HL-60/S4 (cell line): Measurements from ENCODE around the gene CRTAC1.

Experiments used
- in situ Hi-C: fragments of 300-500 bp; cut with MboI; formaldehyde crosslinking; loops from 2 replicates; pipeline ENCODE4 v1.14.3; 2022; ENCODE audit warnings: low sequenced_read_pairs

Gene CRTAC1

GRCh38 chr10:98029149-98030092, 1.0 kb downstream of the CRTAC1 start:
- in situ Hi-C loops, result no loop called here

- in situ Hi-C loops, result no loop called here
Measured at GRCh38 chr10:98028168-98028770, 2.2 kb downstream of the CRTAC1 start.

DNA sequence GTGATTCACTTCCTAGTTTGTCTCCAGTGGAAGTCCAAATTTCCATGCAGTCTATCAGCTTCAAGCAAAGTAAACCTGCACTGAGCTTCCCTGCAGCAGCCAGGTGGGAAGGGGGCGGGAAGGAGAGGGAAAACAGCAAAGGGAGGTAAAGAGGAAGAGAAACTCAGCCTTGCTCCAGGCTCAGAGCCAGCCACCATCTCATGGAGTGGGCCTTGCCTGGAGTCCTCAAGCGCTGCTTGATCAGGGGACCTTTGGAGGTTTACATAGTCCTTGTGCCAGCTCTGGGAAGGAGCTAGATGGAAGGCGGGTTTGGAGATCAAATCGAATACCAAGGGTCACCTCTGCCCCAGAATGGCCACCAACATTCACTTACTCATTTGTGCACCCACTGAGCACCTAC, 7.4 kb downstream of the CRTAC1 start:
- in situ Hi-C loops, result no loop called here

- in situ Hi-C loops, result no loop called here
Measured at GRCh38 chr10:98020784-98021183, 9.6 kb downstream of the CRTAC1 start.

DNA sequence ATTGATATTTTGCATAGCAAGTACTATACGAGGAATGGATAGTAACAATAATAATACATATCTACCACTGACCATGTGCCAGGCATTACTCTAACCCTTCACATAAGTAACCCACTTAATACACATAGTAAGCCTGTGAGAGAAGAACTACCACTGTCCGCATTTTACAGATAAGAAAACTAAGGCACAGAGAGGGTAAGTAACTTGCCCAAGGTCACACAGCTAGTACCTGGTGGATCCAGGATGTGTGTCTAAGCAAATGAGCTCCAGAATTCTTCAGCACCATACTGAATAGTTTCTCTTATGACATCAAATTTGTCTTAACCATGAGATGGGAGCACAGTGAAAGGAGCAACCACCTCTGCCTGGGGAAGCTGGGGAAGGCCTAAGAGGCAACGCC, 10.2 kb downstream of the CRTAC1 start:
- in situ Hi-C loops, result no loop called here

DNA sequence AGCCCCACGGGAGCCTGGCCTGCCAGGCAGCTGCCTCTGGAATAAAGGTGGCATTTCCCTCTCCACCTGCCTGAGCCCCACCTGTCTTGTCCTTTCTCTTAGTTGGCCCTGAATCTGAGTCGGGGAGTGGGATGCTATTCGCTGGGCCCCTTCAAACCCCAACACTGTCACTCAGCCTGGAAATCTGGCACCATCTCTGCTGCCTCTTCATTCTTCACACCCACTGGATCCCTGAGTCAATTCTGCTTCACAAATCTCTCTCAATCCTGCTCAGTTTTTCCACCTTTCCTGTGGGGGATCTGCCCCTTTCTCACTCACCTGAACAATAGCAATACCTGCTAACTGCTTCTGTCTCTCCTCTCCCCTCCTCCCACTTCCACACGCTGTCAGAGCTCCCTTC, 10.6 kb downstream of the CRTAC1 start:
- in situ Hi-C loops, result no loop called here

GRCh38 chr10:98016772-98017475, 13.5 kb downstream of the CRTAC1 start:
- in situ Hi-C loops, result no loop called here

DNA sequence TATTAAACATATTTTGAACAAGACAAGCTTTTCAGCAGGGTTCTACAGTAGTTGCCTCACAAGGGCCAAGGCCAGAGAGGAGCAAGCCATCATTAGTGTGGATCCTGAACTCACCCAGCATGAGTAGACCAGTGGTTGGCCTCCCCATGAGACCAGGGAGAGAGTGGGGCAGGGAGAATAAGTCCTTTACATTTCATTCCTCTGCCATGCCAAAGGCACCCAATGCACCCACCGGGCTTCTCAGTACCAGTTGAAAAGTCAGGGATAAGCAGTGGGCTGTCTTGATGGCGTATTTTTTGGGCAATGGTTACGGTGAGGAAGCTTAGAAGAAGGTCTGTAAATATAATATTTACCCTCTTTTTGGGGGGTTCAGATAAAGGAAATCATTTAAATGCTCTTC, 16.6 kb downstream of the CRTAC1 start:
- in situ Hi-C loops, result no loop called here

- in situ Hi-C loops, result no loop called here
Measured at GRCh38 chr10:98013122-98013521, 17.3 kb downstream of the CRTAC1 start.

GRCh38 chr10:98012644-98013043, 17.8 kb downstream of the CRTAC1 start:
- in situ Hi-C loops, result no loop called here

- in situ Hi-C loops, result no loop called here
Measured at GRCh38 chr10:98010939-98011685, 19.3 kb downstream of the CRTAC1 start.

GRCh38 chr10:98006266-98006665, 24.2 kb downstream of the CRTAC1 start:
- in situ Hi-C loops, result no loop called here

DNA sequence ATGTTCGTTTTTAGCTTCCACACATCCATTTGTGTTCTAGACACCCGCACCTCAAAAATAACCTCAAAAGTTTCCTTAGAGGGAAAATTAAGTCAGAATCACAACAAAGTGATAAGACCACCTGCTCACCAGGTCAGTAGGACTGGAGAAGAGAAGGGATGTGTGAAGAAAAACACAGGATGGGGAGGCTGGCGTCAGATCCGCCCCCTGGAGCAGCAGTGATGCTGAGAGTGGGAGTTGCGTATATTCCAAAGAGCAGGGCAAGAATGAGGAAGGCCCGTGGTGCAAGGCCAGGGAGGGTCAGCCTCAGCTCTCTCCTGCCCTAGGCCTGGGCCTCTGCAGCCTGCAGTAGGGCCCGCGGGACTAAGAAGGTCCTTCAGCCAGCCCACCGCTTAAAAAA, 28.7 kb downstream of the CRTAC1 start:
- in situ Hi-C loops, result no loop called here

- in situ Hi-C loops, result no loop called here
Measured at GRCh38 chr10:98000346-98000745, 30.1 kb downstream of the CRTAC1 start.

- in situ Hi-C loops, result no loop called here
Measured at GRCh38 chr10:97999923-98000248, 30.5 kb downstream of the CRTAC1 start.

- in situ Hi-C loops, result no loop called here
Measured at GRCh38 chr10:97999066-97999922, 31.1 kb downstream of the CRTAC1 start.

DNA sequence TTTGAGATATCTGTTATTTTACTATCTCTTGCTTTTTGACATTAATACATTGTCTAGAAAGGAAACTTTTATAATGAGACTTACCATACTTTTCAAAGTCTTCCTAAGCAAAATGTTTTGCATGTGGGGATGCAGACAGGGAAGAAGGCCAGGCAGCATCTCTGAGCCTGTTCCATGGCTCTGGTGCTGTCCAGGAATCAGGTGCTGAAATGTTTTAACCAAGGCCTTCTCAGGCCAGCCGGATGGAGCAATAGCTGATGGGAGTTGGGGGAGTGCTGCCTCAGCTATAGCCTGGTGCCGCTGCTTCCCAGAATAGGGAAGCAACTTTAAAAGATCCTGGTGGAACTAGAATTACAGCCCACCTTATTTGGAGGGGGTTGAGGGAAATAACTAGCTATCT, 38.5 kb downstream of the CRTAC1 start:
- in situ Hi-C loops, result no loop called here

- in situ Hi-C loops, result no loop called here
Measured at GRCh38 chr10:97981816-97982215, 48.6 kb downstream of the CRTAC1 start.

GRCh38 chr10:97977673-97978072, 52.7 kb downstream of the CRTAC1 start:
- in situ Hi-C loops, result no loop called here

- in situ Hi-C loops, result no loop called here
Measured at GRCh38 chr10:97975598-97975997, 54.8 kb downstream of the CRTAC1 start.
